RPMI7951 (cell line): Measurements from ENCODE around the gene NELFB. TPM values are rescaled to one million over a fixed set of nuclear protein-coding genes. Genes with fewer than 3 reads are reported as not detected.

Source experiments
- DNase-seq: peaks from one replicate; pipeline ENCODE4 v3.0.0-alpha.2; 2012; ENCODE audit warnings: low read depth
- total RNA-seq: library from RNA; depleted of rRNA; stranded (reverse); fragments of >200 nt; shearing (Covaris generic); gene quantifications from 2 replicates; pipeline ENCODE4 v1.2.3, GENCODE V29; 2014

The NELFB gene
- total RNA-seq, 1 experiment from 2014 or later, result 34.2 TPM

DNA sequence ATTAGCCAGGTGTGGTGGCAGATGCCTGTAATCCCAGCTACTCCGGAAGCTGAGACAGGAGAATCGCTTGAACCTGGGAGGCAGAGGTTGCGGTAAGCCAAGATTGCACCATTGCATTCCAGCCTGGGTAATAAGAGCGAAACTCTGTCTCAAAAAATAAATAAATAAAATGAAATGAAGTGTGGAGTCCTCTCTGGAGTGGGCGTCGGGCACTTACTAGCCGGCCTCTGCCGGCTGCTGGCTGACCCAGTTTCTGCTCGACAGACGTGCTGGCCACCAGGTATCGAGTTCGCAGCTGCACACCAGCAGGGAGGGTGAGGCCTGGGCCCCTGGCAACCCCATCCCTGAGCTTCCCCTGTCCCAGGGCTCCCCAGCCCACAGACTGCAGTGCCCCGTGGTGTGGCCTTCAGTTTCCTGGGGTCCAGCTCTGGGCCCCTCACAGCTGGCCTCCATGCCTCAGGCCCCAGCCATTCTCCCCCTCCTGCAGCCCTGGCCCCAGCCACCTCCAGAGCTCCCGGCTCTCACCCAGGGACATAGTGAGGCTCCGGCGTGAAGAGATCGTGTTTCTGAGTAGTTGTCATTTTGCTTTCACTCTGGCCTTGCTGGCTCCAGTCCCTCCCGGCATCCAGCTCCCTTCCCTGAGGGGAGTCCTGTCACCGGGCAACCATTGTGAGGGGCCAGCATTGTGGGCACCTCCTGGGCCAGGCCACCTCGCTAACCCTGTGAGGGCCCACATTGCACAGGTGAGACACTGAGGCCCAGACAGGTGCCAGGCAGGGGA, 7.8 kb upstream of the NELFB start:
- no peak for DNase-seq

DNA sequence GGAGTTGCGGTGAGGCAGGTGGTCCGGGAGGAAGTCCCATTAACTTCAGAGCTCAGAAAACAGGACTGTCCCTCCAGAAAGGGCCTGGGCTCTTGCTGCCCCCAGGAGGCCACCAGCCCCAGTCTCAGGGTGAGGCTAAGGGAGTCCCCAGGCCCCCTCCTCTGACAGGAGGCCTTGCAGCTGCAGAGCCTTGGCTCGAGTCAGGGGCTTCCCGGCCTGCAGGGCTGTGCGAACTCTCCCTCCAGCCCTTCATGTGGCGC, 7.3 kb upstream of the NELFB start:
- DNase-seq, result no peak

DNA sequence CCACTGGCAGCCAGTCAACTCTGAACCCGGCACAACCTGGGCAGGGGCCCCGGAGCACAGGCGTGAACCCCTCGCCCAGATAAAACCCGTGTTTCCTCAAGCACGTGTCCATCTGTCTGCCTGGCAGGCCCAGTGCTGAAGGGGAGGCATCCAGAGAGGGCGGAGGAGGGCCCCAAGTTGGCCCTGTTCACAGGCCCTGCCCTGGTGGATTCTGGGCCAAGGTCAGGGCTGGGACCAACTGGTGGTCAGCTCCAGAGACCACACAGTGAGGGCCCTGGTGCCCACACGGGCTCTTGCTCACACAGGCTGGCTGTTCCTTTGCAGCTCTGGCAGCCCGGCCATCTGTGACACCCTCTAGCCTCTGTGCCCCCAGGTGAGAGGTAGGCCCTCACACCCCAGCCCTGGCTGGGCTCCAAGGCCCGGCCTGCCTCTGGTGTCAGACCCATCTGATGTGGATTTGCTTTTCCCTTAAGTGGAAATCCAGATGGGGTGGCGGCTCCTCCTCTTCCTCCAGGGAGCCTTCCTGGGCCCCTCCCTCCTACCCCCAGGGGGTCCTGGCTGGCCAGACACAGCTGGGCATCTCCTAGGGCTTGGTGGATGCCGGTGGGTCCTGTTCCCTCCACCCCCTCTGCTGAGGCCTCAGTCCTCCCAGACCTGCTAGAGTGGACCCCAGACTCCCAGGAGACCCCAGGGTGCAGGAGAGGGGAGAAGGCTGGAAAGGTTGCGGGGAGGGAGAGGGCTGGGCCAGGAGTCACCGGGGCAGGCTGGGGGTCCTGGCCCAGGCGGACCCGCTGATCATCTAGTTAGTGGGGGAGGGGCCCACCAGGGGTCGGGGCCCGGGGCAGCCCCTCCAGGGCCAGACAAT, 4.6 kb upstream of the NELFB start:
- no peak for DNase-seq

DNA sequence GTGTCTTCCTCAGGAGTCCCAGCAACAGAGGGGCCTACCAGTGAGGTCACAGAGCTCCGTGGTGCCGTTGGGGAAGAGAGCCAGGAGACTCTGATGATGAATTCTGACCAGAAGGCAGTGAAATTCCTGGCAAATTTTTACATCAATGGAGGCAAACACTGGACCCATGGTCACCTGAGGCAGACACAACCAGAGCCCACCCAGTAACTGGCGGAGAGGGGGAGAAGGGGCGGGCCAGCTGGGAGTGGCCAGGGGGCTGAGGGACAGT, 4.0 kb upstream of the NELFB start, which contains the start of gene STPG3:
STPG3 (plus strand) TSS at position 93 of the 268 bp plus-strand sequence; CDS start at position 94, 1 bp downstream.
- DNase-seq, result no peak

DNA sequence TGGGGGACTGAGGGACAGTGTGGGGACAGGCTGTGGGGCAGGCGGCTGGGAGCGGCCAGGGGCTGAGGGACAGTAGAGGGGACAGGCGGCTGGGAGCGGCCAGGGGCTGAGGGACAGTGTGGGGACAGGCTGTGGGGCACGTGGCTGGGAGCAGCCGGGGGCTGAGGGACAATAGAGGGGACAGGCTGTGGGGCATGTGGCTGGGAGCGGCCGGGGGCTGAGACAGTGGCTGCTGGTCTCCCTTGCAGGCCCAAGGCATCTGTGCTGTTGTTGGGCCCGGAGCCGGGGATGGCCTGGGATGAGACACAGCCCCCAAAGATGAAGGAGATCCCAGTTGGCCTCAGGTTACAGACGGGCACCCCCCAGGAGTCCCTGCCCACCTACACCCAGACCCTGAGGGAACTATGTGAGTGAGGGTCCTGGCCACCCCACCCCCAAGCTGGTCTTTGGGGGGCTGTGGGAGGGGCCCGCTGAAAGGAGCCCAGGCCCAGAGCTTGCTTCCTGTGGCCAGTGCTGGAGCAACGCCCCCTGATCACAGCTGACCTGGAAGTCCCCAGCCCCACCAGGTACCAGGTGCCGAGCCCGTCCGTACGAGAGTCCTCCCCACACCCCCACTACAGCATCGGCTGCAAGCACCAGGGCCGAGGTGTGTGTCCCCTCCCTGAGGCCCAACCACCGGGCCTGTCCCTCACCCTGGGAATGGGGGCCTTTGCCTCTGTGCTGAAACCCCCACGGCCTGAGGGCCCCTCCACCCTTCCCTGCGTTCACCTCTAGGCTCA, 3.4 kb upstream of the NELFB start:
- DNase-seq, result no peak

DNA sequence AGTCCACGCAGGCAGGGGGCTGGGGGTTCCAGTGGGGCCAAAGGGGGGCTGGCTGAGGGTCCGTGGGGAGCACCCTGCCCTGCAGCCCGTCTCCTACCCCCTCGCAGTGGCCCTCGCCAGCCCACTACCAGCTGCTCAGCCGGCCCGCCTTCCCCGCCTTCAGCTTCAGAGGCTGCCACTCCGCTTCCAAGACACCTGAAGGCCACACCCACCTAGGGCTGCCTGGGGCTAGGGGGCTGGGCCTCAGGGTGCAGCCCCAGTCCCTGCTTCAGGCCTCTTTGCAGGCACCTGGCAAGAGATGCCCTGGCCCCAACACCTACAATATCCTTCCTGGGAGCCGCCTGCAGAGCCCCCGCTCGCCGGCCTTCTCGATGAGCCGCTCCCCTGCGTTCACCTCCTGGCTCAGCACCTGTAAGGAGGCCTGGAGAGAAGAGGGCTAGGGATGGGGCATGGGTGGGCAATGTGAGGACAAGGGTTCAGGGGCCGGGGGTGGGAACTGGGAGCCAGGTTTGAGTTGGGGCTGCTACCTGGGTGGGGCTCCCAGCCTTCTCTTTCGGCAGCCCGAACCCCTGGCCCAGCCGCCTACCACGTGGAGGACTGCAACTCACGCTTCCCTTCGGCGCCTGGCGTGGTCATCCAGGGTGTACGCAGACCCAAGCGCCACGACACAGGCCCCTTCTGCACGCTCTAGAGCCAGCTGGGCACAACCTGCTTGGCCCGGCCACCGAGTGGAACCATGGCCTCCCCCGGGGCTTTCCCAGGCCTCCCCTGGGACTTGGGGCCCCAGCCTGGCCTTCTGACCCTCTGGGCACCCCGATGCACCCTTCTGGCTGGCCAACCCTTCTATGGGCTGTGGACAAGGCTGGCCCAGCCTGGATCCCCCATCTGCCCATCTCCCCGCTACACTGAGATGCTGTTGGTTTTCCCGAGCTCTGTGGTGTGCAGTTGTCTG, 2.3 kb upstream of the NELFB start:
- DNase-seq, result no peak

DNA sequence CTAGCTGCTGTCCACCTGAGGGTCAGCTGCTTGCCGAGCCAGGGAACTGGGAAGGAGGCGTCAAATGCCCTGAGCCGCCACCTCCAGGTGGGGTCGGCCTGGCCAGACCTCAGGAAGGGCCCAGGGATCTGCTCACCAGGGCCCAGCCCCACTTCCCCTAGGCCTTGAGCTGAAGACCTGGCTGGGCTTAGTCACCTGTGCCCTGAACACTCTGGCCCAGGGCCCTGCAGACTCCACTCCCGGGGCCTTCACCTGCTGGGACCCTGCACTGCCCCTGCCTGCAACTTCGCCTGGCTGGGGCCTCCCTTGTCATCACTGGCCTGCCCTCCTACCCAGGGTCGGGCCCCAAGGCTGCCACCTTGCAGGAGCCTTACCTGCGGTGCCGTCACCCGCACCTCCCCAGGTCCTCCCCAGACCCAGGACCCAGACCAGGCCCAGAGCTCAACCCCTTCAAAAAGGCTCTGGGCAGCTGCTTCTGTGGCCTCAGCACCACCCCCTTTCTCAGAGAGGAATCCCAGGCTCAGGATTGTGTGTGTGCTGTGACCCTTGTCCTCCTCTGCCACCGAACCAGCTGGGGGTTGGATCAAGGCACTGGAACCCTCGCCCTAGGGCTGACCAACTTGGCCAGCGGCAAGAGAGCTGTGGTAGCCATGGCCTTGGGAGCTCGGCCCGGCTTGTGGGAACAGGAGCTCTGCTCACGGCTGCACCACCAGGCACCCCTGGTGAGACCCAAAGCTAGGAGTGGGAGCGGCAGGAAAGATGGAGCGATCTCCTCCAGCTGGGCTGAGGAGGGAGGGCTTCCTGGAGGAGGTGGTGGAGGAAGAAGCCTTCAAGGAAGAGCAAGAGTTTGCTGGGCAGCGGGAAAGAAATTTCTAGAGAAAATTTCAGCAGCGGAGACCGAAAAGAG, 1.2 kb upstream of the NELFB start:
- no peak for DNase-seq

DNA sequence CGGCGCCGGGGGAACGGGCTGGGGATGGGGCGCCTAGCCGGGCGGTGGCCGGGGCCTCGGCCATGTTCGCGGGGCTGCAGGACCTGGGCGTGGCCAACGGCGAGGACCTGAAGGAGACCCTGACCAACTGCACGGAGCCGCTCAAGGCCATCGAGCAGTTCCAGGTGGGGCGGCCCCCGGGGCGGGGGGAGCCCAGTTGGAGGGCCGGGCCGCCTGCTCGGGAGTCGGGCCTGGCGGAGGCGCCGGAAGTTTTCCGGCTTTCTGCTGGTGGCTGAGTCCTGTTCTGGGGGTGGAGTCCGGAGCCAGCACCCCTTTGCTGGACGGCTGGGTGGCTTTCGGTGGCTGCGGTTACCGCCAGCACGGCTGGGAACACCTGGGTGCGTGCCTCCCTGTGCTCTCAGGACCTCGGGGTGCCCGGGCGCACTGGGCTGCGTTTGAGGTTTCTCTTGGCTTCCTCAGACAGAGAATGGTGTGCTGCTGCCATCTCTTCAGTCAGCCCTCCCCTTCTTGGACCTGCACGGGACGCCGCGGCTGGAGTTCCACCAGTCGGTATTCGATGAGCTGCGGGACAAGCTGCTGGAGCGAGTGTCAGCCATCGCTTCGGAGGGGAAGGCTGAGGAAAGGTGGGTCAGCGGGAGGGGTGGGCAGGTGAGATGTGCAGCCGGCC, 454 bp downstream of the NELFB start:
- DNase-seq, result peak; percentile 30

DNA sequence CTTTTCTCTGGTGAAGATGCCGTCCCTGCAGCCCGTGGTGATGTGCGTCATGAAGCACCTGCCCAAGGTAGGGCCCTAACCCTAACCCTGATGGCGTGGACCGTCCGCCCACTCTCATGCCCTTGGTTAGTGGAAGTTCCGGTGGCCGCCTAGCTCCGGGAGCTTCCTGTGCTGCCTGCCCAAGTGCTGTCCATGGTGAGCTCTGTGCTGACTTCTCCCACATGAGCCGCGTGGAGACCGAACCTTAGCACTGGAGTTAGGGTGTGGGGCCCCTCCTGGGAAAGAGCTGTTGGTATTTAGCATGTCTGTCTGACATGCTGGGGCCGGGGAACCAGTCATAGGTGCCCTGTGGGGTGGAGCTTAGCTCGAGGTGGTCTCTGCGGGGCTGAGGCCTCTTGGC, 1.2 kb downstream of the NELFB start:
- DNase-seq, result no peak

DNA sequence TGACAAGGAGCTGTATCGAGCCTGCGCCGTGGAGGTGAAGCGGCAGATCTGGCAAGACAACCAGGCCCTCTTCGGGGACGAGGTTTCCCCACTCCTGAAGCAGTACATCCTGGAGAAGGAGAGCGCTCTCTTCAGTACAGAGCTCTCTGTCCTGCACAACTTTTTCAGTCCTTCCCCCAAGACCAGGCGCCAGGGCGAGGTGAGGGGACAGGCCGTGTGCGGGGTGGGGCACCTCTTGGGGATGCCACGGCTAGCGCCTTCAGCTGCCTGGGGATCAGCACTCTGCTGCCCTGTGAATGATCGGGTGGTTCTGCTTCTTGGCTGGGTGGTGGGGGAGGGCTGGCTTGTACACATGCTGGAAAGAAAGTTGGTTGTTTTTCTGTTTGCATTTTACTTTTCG, 1.7 kb downstream of the NELFB start:
- DNase-seq, result no peak

DNA sequence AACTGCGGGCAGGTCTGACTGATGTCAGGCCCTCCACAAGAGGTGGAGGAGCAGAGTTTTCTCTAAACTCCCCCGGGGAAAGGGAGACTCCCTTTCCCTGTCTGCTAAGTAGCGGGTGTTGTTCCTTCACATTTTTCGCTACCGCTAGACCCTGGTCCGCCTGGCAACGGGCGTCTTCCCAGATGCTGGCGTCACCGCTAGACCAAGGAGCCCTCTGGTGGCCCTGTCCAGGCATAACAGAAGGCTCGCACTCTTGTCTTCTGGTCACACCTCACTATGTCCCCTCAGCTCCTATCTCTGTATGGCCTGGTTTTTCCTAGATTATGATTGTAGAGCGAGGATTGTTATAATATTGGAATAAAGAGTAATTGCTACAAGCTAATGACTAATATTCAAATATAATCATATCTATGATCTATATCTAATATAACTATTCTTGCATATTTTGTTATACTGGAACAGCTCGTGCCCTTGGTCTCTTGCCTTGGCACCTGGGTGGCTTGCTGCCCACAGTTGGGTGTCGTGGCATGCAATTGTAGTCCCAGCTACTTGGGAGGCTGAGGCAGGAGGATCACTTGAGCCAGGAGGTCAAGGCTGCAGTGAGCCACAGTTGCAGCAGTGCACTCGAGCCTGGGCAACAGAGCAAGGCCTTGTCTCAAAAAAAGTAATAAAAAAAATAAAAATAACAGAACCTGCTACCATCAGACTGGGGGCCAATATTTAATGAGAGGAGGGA, 7.2 kb downstream of the NELFB start:
- DNase-seq, result peak; percentile 41

DNA sequence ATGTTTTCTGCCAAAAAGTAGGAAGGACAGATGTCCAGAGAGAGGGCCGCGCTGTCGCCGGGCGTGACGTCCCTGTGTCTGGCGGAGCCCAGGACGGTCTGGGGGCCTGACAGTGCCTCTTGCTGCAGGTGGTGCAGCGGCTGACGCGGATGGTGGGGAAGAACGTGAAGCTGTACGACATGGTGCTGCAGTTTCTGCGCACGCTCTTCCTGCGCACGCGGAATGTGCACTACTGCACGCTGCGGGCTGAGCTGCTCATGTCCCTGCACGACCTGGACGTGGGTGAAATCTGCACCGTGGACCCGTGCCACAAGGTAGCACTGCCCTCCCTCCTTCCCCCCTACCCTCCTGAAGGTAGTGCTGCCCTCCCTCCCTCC, 7.8 kb downstream of the NELFB start:
- DNase-seq, result no peak

DNA sequence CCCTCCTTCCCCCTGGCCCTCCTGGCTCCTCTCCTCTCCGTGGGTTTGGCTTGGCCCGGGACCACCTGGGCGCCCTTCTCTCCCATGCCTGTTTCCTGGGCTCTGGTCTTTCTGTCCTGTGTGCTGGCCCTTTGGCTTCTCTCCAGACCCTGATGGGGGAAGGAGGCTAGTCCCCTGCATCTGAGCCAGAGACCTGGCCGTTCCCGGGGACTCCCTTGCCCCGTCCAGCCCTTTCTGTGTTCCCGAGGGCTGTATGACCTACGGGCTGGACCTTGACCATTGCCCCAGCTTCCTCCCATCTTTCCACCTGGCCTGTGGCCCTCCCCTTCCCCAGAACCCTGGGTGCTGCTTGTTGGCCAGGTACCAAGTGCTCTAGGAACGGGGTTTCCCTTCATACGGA, 8.4 kb downstream of the NELFB start:
- DNase-seq, result no peak

DNA sequence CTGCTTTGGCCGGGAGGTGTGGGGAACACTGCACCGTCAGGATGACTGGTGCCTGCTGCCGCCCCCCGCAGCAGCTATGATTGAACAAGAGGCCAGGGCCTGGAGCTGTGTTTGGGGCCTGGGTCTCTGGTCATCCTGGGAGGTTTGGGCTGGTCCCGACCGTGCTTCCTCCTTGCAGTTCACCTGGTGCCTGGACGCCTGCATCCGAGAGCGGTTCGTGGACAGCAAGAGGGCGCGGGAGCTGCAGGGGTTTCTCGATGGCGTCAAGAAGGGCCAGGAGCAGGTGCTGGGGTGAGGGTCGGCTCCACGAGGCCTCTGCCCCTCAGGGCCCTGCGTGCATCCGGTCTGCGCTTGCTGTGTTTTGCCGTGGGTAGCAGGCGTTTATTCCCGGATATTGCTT, 8.9 kb downstream of the NELFB start:
- DNase-seq, result no peak

DNA sequence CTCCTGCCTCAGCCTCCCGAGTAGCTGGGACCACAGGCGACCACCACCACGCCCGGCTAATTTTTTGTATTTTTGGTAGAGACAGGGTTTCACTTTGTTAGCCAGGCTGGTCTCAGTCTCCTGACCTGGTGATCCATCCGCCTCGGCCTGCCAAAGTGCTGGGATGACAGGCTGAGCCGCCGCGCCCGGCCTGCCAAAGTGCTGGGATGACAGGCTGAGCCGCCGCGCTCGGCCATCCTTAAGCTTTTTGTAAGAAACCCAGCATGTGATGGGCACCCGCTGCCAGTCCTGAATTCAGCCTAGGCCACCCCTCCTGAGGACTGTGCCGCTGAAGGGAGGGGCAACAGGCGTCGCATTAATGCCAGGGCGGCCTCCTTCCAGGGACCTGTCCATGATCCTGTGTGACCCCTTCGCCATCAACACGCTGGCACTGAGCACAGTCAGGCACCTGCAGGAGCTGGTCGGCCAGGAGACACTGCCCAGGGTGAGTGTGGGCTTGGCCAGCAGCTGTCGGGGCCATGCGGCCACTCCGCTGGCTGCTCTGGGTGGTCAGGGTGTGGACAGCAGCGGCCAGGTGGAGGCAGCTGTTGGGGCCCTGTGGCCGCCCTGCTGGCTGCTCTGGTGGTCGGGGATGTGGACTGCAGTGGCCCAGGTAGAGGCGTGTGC, 10.5 kb downstream of the NELFB start:
- no peak for DNase-seq

DNA sequence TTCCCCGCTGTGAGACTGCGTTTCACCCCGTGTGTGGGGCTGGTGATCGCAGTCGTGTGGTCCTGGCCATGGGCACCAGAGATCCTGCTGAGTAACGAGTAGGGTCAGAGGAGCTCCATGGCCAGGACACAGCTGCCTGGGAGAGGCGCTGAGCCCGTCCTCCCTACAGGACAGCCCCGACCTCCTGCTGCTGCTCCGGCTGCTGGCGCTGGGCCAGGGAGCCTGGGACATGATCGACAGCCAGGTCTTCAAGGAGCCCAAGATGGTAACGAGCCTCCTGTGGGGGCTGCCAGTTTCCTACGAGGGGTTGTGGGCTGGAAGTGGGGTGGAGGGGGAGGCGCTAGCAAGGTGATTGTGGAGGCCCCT, 11.0 kb downstream of the NELFB start:
- no peak for DNase-seq

DNA sequence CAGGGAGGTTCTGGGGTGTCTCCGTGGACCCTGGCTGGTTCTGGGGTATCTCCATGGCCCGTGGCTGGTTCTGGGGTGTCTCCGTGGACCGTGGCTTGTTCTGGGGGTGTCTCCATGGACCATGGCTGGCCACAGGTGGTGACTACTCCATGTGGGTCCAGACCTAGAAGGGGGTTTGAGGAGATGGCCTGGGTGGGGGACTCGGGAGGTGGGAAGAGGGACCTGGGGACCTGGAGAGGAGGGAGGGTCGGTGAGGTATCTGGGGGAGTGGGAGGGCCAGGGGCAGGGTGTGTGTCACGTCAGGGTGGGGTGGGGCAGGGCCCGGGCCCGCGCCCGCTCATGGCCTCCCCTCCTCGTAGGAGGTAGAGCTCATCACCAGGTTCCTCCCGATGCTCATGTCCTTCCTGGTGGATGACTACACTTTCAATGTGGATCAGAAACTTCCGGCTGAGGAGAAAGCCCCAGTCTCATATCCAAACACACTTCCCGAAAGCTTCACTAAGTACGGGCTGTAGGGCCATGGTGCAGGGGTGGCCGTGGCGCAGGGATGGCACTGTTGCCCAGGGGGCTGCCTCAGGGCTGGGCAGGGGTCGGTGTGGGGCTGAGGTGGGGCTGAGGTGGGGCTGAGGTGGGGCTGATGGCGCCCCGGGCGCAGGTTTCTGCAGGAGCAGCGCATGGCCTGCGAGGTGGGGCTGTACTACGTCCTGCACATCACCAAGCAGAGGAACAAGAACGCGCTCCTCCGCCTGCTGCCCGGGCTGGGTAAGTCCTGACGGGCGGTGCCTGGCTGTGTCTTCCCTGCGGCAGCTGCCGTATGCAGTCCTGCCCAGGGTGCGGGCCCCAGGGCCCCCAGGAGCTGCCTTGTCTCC, 11.7 kb downstream of the NELFB start:
- DNase-seq, result no peak

DNA sequence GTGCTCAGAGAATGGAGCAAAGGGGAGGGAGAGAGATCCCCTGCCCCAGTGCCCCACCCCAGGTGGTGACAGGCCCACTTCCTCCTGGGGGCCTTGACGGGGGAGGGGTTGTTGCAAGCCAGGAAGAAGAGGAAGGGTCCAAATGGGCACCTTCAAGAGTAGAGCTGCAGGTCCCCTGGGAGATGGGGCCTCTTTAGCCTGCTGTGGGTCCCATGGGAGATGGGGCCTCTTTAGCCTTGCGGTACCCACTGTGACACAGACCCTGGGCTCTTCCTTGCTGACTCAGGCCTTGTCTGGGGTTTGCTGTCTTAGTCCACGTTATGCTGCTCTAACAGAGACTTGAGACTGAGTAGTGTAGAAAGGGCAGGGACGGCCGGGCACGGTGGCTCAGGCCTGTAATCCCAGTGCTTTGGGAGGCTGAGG, 12.8 kb downstream of the NELFB start:
- no peak for DNase-seq
